CD14-positive monocyte (primary cell): ENCODE results near the gene EFCAB8. TPM values are rescaled to one million over a fixed set of nuclear protein-coding genes. Genes with fewer than 3 reads are reported as not detected.

Source experiments
- DNase-seq, 3 donors: peaks; one replicate each; pipeline ENCODE4 v3.0.0-alpha.2; 2011 to 2022
- H2AFZ ChIP-seq: 2 replicates; pipeline ENCODE4 v1.6.0; 2012; ENCODE audit warnings: mild to moderate bottlenecking, low read depth, low read length, inconsistent platforms; ENCODE audit not compliant: insufficient read depth, poor library complexity, severe bottlenecking
- H3K27ac ChIP-seq, 2 donors: 1 replicate in 1 of 2; 2 replicates in 1 of 2; pipeline ENCODE4 v1.5.1; 2012 to 2013; ENCODE audit warnings: low read length in 2 of 2, control low read depth in 1 of 2, inconsistent platforms in 1 of 2, low read depth in 1 of 2, mild to moderate bottlenecking in 1 of 2
- H3K27me3 ChIP-seq, 2 donors: one replicate each; pipeline versions ENCODE4 v1.6.0 to v1.6.1; 2011 to 2013; ENCODE audit warnings: low read length in 2 of 2; ENCODE audit not compliant: control insufficient read depth in 2 of 2, insufficient read depth in 2 of 2
- H3K36me3 ChIP-seq, 2 donors: replicated peaks in 1 of 2; 1 replicate in 1 of 2; 2 replicates in 1 of 2; pipeline versions ENCODE4 v1.5.1 to v1.6.1; 2012 to 2013; ENCODE audit warnings: low read length in 2 of 2, control low read depth in 1 of 2, inconsistent platforms in 1 of 2, mild to moderate bottlenecking in 1 of 2; ENCODE audit not compliant: insufficient read depth in 2 of 2, control insufficient read depth in 1 of 2
- H3K4me1 ChIP-seq, 2 donors: 1 replicate in 1 of 2; 2 replicates in 1 of 2; pipeline versions ENCODE4 v1.5.1 to v1.6.1; 2012 to 2013; ENCODE audit warnings: low read length in 2 of 2, control low read depth in 1 of 2, inconsistent platforms in 1 of 2, mild to moderate bottlenecking in 1 of 2, moderate library complexity in 1 of 2; ENCODE audit not compliant: insufficient read depth in 2 of 2, control insufficient read depth in 1 of 2
- H3K4me2 ChIP-seq: replicated peaks from 2 replicates; pipeline ENCODE3; 2012; ENCODE audit warnings: low read length, moderate library complexity, mild to moderate bottlenecking; ENCODE audit not compliant: poor library complexity, severe bottlenecking; ENCODE audit errors: extremely low read depth
- H3K4me3 ChIP-seq, 3 experiments: fragments of 200-600 bp in 1 of 3; sonication (generic) in 1 of 3; replicated peaks in 1 of 3; 1 replicate in 2 of 3; 2 replicates in 1 of 3; pipeline ENCODE4 v1.5.1; 2011 to 2013; ENCODE audit warnings: low read length in 3 of 3, mild to moderate bottlenecking in 3 of 3, control low read depth in 2 of 3, low read depth in 2 of 3, inconsistent platforms in 1 of 3, moderate library complexity in 1 of 3
- H3K79me2 ChIP-seq: 2 replicates; pipeline ENCODE4 v1.6.0; 2012; ENCODE audit warnings: mild to moderate bottlenecking, control low read depth, inconsistent platforms, low read length, moderate library complexity; ENCODE audit not compliant: insufficient read depth
- H3K9ac ChIP-seq: 2 replicates; pipeline ENCODE4 v1.6.0; 2017; ENCODE audit warnings: low read length, mild to moderate bottlenecking; ENCODE audit not compliant: insufficient read depth, poor library complexity, severe bottlenecking
- H3K9me3 ChIP-seq, 2 donors: replicated peaks in 1 of 2; 1 replicate in 1 of 2; 2 replicates in 1 of 2; pipeline versions ENCODE4 v1.5.1 to v1.6.1; 2012 to 2013; ENCODE audit warnings: low read length in 2 of 2, control low read depth in 1 of 2; ENCODE audit not compliant: control insufficient read depth in 1 of 2, insufficient read depth in 1 of 2
- H4K20me1 ChIP-seq: 2 replicates; pipeline ENCODE4 v1.6.0; 2012; ENCODE audit warnings: mild to moderate bottlenecking, low read length, control low read depth, moderate library complexity; ENCODE audit not compliant: insufficient read depth
- H3K27ac Mint-ChIP-seq, 7 donors: one replicate each; pipeline ENCODE4 v1.8.0; 2020; ENCODE audit warnings: mild to moderate bottlenecking in 7 of 7, mixed read lengths in 7 of 7, moderate library complexity in 6 of 7, inconsistent platforms in 2 of 7
- H3K27me3 Mint-ChIP-seq, 3 donors: one replicate each; pipeline ENCODE4 v1.8.0; 2021 to 2022; ENCODE audit warnings: low read depth in 3 of 3, mild to moderate bottlenecking in 3 of 3, mixed read lengths in 3 of 3, moderate library complexity in 3 of 3, inconsistent platforms in 1 of 3
- H3K36me3 Mint-ChIP-seq, 2 donors: one replicate each; pipeline ENCODE4 v1.8.0; 2020; ENCODE audit warnings: mixed read lengths in 2 of 2, inconsistent platforms in 1 of 2, mild to moderate bottlenecking in 1 of 2
- H3K4me1 Mint-ChIP-seq: one replicate; pipeline ENCODE4 v1.8.0; 2020; ENCODE audit warnings: mild to moderate bottlenecking, mixed read lengths
- H3K4me3 Mint-ChIP-seq, 2 donors: one replicate each; pipeline ENCODE4 v1.8.0; 2020; ENCODE audit warnings: mild to moderate bottlenecking in 2 of 2, mixed read lengths in 2 of 2, moderate library complexity in 1 of 2
- H3K9me3 Mint-ChIP-seq, 7 donors: one replicate each; pipeline ENCODE4 v1.8.0; 2020 to 2022; ENCODE audit warnings: mixed read lengths in 7 of 7, mild to moderate bottlenecking in 6 of 7, moderate library complexity in 6 of 7, inconsistent platforms in 2 of 7
- CTCF ChIP-seq: fragments of 200-600 bp; IDR thresholded peaks from one replicate; pipeline ENCODE4 v1.8.0; 2022; ENCODE audit warnings: antibody characterized with exemption, mild to moderate bottlenecking
- WGBS: methylation state at CpG from one replicate; pipeline ENCODE4 v1.1.5; 2013; ENCODE audit warnings: missing lambda C conversion rate; ENCODE audit not compliant: insufficient coverage; 5-methylcytosine and 5-hydroxymethylcytosine counted together
- intact Hi-C, 2 donors: fragments of 100-400 bp; cut with micrococcal nuclease; formaldehyde crosslinking; loops; one replicate each; pipeline versions ENCODE4 v1.15.0 to v1.15.1; 2023
- polyA plus RNA-seq, 3 donors: library from polyadenylated mRNA; depleted of rRNA in 1 of 3; unstranded in 2 of 3; stranded (reverse) in 1 of 3; fragments of 300-500 nt in 2 of 3; fragments of >200 nt in 1 of 3; fragmentation: Illumina TruSeq in 2 of 3; gene quantifications; 1 replicate in 2 of 3; 2 replicates in 1 of 3; pipeline ENCODE4 v1.2.3, GENCODE V29; 2012 to 2021

Gene EFCAB8
- polyA plus RNA-seq, 3 donors = 0.45 TPM; not detected in 2

DNA sequence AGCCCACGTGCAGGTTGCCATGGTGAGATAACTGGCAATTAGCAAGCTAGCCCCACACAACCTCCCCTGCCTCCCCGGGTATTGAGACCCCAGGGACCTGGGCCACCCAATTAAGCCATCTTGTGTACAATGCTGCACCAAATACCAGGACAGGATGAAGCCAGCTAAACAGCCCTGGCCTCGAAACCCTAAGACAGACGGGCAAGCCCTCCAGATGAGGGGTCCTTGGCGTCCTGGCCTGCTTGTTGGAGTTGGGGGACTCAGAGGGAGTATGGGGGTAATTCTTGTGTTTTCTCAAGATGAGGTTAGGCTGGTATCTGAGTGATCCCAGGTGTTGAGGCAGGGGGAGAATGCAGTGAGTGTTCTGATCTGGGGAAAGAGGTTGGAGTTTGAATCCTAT, 47.8 kb upstream of the EFCAB8 start:
- H3K27me3 ChIP-seq = no peaks in the 10 kb centered on the region
- H3K4me2 ChIP-seq = no peak overlapping the region
- no peak overlapping the region for H3K4me3 ChIP-seq
- no peaks in the 10 kb centered on the region for H4K20me1 ChIP-seq
- Mint-ChIP-seq H3K36me3 (peaks cover 0 to 12% of the 10 kb centered on the region in 2 donors), H3K4me3 (no peak overlapping the region), H3K9me3 (no peaks in the 10 kb centered on the region), H3K27ac (no peak overlapping the region), H3K4me1 (peaks cover 6% of the 10 kb centered on the region), H3K27me3 (peaks cover 0 to 2% (median 0%) of the 10 kb centered on the region in 3 donors)
- H3K27ac ChIP-seq = no peak overlapping the region
- no peaks in the 10 kb centered on the region for H3K9me3 ChIP-seq
- no peak for DNase-seq
- no peak overlapping the region for H2AFZ ChIP-seq
- H3K9ac ChIP-seq = no peak overlapping the region
- no peaks in the 10 kb centered on the region for H3K36me3 ChIP-seq
- intact Hi-C loops = loop anchor here in 1 of 2 donors (10.0 kb wide), 1 partner anchor 446 kb away; no protein-coding TSS in a partner anchor
- peaks cover 0 to 5% of the 10 kb centered on the region in 2 donors for H3K4me1 ChIP-seq
- no peaks in the 10 kb centered on the region for H3K79me2 ChIP-seq
- no peak for TF ChIP-seq CTCF
- 91% methylated on average over 4 of the region's 5 CpGs for WGBS

- Histone ChIP-seq H3K9me3 (no peaks in the 10 kb centered on the region), H3K4me3 (no peak overlapping the region), H3K27ac (no peak overlapping the region), H3K27me3 (no peaks in the 10 kb centered on the region), H3K9ac (no peak overlapping the region), H3K4me2 (no peak overlapping the region), H4K20me1 (no peaks in the 10 kb centered on the region), H3K4me1 (peaks cover 0 to 5% of the 10 kb centered on the region in 2 donors), H3K36me3 (no peaks in the 10 kb centered on the region), H3K79me2 (no peaks in the 10 kb centered on the region), H2AFZ (no peak overlapping the region)
- peaks cover 0 to 12% of the 10 kb centered on the region in 2 donors for H3K36me3 Mint-ChIP-seq
- TF ChIP-seq CTCF = no peak
- no peak overlapping the region for H3K4me3 Mint-ChIP-seq
- no peaks in the 10 kb centered on the region for H3K9me3 Mint-ChIP-seq
- intact Hi-C loops = loop anchor here in 1 of 2 donors (10.0 kb wide), 1 partner anchor 447 kb away; no protein-coding TSS in a partner anchor
- peaks cover 6% of the 10 kb centered on the region for H3K4me1 Mint-ChIP-seq
- WGBS = 95% methylated on average over 4 of the region's 6 CpGs
- peaks cover 0 to 2% (median 0%) of the 10 kb centered on the region in 3 donors for H3K27me3 Mint-ChIP-seq
- no peak for DNase-seq
- no peak overlapping the region for H3K27ac Mint-ChIP-seq
Observed at GRCh38 chr20:32811886-32812285, 46.8 kb upstream of the EFCAB8 start.
